HG03457 (cell line): ENCODE data around the gene SNTG2.
"Not testable (repeated sequence)": the region's sequence is repeated elsewhere in the genome, so short reads cannot be mapped to it uniquely, and the experiment has no call there.

Experiments used
- ATAC-seq: cut with Tn5 transposase; IDR thresholded peaks from one replicate; pipeline ENCODE4 v1.9.1; 2021; ENCODE audit warnings: moderate number of reproducible peaks; ENCODE audit not compliant: unreplicated experiment

Gene SNTG2

DNA sequence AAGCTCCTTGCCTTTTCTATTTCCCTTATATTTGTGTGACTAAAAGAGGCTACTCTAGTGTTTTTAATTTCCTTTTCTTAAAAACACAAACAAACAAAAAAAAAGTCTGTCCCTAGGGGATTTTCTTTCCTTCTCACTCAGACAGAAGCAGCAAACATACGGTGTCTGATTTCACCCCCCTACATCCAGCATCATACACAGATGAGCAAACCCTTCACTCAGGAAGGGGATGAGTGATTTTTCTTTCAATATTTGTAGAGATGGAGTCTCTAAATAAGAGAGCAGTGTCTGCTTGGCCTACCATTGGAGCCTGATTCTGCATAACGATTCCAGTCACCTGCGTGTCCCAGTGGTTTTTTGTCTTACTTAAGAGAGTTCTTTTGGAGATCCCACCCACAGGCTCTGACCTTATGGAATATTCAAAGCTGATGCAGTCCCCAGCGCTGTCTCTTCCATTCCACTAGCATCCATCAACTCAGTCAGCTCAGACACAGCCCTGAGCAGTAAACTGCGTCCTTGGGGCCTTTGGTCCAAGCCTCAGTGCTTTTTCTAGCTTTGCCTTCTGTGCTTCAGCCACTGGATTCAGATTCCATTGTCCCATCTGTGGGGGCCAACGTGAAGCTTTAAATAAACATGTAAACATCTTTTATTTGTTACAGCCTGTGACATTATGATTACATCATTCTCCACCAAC, 410.1 kb downstream of the SNTG2 start:
- no peak for ATAC-seq

- ATAC-seq: no peak
Observed at GRCh38 chr2:1363367-1363766, 412.7 kb downstream of the SNTG2 start.

DNA sequence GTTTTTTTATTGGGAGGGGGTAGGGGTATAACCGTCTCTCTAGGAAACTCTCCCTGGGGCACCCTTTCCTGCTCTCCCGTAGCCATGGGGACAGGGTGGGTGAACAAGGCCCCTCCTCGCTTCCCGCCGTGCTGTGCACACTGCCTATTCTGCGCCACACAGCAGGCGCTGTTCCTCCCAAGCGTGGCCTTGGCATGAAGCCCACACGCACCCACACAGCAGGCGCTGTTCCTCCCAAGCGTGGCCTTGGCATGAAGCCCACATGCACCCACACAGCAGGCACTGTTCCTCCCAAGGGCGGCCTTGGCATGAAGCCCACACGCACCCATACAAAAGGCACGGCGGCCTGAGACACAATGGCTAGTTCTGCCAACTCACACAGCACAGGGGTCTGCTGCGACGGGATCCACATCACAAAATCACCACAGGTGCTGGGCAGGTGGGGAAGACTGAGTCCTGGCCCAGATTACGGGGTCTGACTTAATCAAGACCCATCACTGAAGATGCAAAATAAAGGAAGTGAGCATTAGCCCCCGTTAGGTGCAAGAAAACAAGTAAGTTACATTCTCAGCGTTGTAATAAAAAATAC, 416.0 kb downstream of the SNTG2 start:
- no peak for ATAC-seq

DNA sequence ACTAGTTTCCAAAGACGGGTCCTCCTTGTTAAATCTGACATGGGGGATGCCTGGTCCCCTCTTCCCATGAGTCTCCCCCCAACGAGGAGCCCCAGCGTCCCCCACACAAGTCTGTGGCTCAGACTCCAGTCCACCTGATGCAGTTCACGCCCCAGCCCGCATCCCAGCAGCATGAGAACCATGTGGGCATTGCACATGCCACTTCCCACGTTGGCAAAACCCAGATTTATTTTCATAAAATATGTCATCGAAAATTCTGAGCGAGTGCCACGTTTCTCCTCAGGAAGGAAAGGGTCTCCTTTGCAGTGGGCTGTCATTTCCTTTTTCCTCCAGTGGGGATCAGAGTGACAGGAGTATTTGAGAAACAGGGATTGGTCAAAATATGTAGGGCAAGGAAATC, 417.0 kb downstream of the SNTG2 start:
- no peak for ATAC-seq

DNA sequence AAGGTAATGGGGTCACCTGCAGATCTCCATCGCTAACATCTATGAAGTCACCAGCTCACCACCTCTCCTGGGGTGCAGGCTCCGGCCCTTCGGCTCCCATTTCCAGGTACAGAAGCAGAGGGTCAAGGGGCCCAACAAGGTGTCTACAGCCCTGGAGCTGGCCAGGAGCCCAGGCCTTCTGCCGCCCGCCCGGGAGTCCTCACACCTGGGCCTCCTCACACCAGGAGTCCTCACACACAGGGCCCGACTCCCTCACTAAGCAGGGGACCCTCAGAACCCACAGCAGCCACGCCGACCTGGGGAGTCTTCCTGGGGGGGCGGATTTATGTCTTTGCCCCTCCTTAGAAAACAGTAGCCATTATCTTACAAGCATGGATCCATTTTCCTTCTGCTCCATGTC, 419.3 kb downstream of the SNTG2 start:
- no peak for ATAC-seq

DNA sequence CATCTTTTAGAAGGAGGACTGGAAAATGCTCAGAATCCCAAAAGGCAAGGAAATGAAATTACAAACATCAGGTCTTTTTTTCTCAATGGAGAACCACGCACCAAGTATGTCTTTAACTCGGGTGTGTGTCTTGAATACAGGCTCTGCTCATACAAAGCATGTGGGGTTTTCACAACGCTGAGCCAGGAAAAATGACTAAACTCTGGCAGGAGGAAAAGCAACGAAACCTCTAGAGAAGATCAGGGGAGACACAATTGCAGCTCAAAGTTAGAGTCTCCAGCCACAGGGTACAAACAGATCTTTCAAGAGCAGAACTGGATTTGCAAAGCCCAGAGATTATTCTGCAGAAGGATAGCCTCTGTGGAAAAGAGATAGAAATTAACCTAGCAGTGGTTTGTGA, 419.8 kb downstream of the SNTG2 start:
- no peak for ATAC-seq

- no peak for ATAC-seq
Observed at GRCh38 chr2:1371082-1371481, 420.4 kb downstream of the SNTG2 start.

DNA sequence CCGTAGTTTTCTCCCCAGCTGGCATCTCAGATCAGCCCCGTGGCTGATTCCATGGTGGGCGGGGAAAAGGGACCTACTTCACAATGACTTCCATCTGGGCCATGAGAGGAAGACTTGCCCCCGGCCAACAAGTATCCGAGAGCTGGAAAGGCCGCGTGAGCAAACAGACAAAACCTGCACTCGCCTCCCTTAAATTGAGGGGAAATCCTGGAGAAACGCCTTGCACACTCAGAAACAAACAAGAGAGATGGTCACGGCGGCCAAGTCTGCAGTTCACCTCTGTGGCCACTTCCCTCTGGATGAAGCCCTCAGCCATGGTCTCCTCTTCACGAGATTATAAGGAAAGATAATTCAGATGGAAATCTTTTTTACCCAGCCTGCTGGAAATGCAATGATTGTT, 423.2 kb downstream of the SNTG2 start:
- no peak for ATAC-seq

DNA sequence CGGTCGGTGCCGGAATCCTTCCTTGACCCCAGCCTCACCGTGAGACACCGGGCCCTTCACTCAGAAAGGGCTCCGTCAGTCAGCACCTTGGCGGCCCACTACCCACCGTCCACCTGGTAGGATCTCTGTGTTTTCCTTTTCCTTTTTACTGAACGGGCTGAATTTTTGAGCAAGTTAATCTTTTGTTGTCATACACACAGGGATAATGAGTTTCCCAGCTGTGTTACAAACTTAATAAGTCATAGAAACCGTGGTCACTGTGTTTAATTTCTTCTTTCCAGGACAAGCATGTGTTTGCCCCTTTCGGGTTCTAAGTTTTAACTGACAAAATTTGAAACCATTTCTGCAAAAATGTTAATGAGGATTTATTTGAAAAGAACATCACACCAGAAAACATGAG, 423.6 kb downstream of the SNTG2 start:
- ATAC-seq: no peak

DNA sequence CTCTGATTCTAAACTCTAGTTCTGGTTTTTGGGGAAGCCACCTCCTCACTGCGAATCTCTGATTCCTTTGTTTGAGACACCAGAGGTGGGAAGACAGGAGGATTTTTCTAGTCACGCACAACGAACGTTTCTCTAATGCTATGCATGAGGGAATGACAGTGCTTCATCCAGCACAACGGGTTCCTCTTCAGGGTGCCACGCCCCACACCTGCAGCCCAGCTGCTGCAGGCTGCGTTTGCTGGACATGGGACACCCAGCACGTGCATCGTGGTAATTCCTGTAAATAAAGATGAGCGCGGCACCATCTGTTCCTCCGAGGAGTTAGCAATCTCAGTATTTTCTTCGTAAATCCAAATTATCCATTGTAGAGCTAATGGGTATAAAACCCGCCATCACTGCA, 425.1 kb downstream of the SNTG2 start:
- ATAC-seq: no peak

DNA sequence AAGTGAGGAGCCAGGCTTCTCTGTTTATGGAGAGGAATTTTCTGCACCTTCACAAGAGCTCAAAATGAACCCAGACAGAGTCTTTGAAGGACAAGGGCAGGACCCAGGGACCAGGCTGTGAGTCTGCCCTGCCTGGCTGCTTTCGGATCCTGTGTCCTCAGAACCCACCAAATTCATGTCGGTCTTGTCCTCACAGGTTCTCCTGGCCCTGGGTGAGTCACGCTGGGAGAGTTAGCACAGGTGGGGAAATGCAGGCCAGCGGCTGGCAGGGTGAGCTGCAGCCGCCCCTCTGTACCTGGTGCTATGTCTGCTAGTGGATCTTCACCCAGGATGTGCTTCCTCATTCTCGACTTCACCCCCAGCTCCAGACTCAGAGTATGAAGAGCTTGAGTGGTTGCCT, 426.8 kb downstream of the SNTG2 start:
- no peak for ATAC-seq

DNA sequence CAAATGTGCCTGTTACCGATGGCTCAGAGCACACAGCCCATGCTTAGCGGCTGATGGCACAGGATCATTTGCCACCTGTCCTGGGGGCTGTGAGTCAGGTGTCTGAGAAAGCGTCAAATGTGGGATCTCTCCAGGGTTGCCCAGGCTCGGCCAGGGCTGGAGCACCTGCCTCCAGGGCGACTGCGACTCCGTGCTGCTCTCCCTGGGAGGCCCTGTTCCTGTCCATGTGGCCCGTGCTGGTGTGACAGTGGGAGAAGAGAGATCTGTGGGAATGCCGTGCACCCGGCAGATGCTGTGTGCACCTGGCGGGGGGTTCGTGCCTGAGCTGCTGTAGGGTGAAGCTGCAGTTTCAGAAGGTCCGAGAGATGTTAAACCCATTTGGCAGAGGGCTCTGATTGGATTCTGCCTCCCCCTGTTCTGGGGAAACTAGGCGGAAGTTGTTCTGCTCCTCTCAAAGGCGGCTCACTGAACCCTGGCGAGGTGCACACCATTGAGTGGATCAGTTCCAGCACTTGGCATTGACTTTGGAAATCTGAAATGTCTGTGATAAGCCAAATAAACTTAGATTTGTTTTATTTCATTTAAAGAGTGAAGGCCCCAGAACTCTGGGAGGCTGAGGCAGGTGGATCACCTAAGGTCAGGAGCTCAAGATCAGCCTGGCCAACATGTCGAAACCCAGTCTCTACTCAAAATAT, 428.0 kb downstream of the SNTG2 start:
- ATAC-seq: no peak

DNA sequence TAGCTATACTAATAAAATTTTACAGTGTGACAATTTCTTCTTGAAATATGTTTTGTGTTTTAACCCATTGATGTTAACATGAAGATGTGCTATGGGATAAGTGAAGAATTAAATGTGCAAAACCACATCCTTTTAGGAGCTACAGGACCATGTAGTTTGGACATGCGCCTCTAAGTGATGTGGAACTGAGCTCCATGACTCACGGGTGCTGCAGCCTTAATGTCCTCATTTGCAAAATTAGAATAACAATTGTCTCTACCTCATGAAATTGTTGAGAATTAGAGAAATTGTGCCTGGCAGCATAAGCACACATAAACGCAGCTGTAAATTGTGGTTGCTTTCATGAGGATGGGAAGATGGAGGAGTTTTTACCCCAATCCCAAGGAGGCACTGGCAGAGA, 431.0 kb downstream of the SNTG2 start:
- ATAC-seq: no peak

DNA sequence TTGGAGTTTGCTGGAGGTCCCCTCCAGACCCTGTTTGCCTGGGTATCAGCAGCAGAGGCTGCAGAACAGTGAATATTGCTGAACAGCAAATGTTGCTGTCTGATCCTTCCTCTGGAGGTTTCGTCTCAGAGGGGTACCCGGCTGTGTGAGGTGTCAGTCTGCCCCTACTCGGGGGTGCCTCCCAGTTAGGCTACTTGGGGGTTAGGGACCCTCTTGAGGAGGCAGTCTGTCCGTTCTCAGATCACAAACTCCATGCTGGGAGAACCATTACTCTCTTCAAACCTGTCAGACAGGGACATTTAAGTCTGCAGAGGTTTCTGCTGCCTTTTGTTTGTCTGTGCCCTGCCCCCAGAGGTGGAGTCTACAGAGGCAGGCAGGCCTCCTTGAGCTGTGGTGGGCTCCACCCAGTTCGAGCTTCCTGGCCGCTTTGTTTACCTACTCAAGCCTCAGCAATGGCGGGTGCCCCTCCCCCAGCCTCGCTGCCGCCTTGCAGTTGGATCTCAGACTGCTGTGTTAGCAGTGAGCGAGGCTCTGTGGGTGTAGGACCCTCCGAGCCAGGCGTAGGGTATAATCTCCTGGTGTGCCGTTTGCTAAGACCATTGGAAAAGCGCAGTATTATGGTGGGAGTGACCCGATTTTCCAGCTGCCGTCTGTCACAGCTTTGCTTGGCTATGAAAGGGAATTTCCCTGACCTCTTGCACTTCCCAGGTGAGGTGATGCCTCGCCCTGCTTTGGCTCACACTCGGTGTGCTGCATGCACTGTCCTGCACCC, 437.5 kb downstream of the SNTG2 start:
- ATAC-seq: not testable (repeated sequence)

DNA sequence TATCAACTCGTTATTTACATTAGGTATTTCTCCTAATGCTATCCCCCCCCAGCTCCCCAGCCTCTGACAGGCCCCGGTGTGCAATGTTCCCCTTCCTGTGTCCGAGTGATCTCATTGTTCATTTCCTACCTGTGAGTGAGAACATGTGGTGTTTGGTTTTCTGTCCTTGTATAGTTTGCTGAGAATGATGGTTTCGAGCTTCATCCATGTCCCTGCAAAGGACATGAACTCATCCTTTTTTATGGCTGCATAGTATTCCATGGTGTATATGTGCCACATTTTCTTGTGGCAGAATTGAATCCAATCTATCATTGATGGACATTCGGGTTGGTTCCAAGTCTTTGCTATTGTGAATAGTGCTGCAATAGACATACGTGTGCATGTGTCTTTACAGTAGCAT, 439.5 kb downstream of the SNTG2 start:
- ATAC-seq: not testable (repeated sequence)

DNA sequence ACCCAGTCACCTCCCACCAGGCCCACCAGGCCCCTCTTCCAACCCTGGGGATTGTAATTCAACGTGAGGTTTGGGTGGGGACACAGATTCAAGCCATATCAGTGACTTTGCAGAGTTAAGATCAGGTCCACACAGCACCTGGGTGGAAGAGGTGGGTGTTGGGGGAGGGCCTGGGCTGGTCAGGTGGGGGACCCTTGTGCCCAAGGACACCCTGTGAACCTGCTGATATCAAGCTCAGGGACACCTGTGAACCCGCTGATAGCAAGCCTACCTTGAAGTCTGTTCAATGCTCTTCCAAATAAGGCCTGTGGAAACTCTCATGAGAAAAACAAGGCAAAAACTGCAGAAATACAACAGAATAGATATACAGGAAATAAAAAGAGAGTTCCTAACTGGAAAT, 442.7 kb downstream of the SNTG2 start:
- ATAC-seq: no peak

- no peak for ATAC-seq
Observed at GRCh38 chr2:1394709-1395408, 444.2 kb downstream of the SNTG2 start.

DNA sequence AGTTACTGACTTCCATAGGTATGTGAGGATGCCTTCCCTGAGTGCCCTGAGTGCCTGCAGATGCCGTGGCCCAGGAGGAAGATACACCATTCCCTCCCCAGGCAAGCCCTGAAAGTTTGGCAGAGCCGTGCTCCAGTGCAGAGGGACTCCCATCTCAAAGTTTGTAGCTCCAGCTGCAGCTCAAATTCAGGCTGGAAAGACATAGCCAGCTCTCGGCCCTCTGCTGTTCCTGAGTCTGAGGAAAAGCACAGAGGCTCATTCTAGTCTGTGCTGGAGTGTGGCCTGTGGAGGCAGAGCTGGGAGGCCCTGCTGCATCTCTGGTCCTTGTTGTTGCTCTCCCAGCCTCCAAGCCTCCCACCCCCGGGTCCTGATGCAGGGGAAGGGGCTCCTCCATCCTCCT, 446.7 kb downstream of the SNTG2 start:
- no peak for ATAC-seq

- ATAC-seq: no peak
Observed at GRCh38 chr2:1398191-1398590, 447.5 kb downstream of the SNTG2 start.

DNA sequence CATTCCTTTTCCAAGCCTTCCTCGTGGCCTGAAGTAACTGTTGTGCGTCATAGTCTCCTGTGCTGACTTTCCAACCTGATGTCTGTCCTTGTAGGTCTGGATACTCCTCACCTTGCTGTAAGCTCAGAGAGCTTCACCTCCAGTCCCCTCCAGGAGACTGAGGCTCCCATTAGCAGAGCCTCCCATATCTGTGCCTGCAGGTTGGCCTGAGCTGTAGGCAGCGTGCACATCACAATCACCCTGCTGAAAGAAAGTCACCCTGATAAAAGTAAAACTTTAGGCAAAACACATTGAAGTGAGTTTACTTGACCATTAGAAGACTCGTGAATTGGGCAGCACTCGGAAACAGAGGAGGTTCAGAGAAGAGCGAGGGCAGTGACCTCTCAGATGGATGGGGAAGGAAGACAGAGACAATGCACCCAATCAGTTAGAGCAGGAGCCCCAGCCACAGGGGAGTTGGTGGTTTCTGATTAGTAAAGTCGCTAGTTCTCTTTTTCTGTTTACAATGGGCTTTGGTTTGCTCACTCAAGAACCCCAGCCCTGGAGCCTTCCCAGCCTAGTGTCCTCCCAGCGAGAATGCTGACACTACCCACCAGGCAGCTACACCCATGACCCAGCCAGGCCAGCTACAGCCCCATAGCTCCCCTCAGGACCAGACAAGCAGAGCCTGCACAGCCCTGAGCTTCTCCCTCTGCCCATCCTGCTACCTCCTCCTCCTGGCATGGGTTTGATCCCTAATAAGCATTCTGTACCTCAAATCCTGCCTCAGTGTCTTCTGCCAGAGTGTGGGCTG, 450.5 kb downstream of the SNTG2 start:
- ATAC-seq: no peak
